T1000 (cell line): Measurements from ENCODE around the gene PRKAG1.
"Not testable (repeated sequence)": the region's sequence is repeated elsewhere in the genome, so short reads cannot be mapped to it uniquely, and the experiment has no call there.

Source experiments
- DNase-seq: peaks from one replicate; lab custom pipeline; 2025; ENCODE audit warnings: mixed read lengths; lab: John Stamatoyannopoulos, UW

PRKAG1 gene

DNA sequence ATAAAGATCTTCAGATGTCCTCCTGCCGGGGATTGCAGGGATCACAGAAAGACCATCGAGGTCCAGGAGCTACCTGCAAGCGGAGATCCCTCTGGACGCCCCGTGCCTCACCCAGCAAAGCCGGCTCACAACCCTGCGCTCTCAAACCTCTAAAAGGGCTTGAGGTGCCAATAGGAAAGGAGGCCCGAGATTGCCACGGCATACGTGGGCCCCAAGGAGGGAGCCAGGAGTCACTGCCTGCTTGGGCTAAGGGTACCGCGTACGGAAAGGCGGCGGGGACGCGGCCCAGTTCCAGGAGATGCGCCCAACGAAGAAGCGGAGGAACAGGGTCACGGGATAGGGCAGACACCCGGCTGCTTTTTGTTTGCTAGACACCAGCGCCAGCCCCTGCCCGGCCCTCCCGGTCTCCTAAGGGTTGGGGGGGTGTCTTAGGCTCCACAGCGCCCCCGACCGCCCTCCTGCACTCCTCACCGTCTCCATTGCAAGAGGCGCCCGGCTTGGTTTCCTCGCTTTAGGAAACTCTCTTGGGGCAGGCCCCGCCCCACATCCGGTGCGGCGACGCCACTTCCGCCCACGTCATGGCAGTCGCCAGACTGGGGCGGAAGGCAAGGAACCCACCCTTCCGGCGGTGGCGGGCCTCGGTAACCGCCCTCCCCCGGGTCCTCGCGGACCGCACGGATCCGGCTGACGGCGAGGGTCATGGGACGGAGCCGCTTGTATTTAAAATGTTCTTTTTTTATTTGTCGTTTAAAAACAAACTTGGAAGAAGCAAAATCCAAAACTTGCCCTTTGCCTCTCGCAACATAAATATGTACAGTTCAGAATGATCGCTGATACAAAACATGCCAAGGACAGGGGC lies at the start of gene PRKAG1:
PRKAG1 (minus strand) TSS at position 516 of the 859 bp plus-strand sequence; CDS start at position 480, 36 bp downstream.
- peak; percentile 87 for DNase-seq

DNA sequence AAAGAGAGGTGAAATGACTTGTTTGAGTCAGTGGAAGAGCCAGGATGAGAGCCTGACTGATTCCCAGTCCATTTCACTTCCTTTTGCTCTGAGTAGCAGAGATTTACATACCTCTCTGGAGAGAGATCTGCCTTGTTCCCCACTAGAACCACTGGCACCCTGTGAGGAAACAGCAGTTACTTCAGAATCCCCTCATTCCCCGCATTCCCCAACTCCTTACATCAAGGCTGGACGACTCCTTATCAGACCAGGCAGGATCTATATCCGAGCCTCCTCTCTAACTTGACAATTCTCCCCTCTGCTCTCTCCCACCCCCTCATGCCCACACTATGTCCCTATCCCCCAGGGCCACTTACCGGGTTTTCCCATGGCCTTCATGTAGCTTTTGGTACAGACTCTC lies 47.5 kb upstream of the PRKAG1 start:
- no peak for DNase-seq

DNA sequence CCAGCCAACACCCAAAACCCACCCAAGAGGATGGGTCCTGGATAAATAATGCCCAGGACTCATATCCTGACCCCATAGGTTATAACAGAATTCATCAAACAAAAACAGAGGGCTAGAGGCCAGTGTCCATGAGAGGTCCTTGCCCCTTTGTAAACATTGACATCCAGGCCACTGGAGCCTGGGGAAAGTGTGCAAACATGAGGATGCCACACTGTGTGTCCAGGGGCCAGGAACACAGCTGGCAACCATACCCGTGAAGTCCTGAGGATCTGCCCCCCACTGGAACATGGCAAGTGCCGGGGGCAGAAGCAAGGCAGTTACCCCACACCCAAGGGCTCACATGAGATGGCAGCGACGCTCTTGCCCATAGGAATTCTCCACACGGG lies 46.2 kb upstream of the PRKAG1 start:
- no peak for DNase-seq

DNA sequence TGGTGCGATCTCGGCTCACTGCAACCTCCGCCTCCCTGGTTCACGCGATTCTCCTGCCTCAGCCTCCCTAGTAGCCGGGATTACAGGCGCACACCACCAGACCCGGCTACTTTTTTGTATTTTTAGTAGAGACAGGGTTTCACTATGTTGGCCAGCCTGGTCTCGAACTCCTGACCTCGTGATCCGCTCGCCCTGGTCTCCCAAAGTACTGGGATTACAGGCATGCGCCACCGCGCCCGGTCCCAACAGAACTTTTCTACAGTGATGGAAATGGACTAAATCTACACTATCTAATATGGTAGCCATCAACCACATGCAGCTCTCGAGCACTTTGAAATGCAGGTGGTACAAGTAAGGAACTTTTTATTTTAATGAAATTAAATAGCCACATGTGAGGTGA lies 43.3 kb upstream of the PRKAG1 start:
- DNase-seq: not testable (repeated sequence)

DNA sequence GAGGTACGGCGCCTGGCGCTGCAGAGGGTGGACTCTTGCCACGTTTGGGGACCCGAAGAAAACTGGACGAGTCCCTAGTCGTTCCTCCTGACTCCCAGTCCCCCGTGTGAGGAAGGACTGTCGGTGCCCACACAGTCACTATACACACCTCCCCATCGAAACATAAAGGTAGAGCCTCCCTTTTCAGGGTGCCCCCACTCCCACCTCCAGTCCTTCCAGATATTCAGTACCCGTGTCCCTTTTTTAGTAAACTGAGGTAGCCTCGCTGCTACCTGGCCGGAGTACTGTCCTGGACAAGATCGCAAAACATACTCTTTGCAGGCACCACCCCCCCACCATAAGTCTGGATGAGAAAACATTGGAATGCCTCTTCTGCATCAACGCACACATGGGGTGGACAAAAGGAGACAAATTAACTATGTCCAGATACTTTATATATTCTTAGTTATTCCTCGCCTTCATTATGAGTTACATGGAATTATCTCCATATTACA lies 42.6 kb upstream of the PRKAG1 start:
- DNase-seq: no peak

DNA sequence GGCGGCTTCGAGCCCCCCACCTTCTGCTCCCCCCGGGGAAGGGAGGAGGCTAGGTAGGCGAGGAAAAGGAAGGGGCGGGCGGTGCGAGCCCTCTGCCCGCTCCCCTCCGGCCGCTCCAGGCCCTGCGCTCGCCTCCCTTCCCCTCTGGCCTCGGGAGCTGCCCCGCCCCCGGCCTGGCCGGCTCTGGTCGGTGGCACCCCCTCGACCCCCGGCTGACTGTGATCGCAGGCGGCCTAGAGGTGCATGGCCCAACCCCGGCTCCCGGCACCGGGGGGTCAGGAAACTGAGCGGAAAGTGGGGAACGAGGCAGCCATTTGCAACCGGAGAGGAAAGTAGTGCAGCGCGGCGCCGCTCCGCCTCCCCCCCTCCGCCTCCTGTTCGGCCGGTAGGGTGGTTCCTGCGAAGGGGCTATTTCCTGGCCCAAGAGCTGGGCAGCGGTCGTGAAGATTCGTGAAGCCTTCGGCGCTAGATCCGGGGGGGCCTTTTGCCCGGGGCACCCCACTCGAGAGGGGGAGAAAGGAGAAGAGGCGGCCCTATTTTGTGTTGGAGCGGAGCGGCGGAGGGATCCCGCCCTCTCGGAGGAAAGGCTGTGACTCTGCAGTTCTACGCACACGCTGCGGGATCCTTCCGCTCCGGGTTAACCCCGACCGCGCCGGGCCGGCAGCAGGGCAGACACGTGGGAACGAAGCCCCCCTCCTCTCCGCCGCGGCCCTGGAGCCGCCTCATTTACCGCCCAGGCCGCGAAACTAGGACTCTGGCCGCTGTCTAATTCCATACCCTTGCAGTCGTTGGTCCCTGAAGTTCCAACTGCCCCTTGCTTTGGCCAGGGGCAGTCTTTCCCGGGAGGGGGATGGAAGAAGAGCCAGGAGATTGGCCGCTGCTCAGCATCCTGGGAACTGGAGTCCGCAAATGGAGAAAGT lies 41.9 kb upstream of the PRKAG1 start, which contains the start of gene KMT2D:
KMT2D (minus strand) TSS at position 558 of the 920 bp plus-strand sequence. CDS start 5,470 bp downstream, outside the sequence.
- peak; percentile 95 for DNase-seq

DNA sequence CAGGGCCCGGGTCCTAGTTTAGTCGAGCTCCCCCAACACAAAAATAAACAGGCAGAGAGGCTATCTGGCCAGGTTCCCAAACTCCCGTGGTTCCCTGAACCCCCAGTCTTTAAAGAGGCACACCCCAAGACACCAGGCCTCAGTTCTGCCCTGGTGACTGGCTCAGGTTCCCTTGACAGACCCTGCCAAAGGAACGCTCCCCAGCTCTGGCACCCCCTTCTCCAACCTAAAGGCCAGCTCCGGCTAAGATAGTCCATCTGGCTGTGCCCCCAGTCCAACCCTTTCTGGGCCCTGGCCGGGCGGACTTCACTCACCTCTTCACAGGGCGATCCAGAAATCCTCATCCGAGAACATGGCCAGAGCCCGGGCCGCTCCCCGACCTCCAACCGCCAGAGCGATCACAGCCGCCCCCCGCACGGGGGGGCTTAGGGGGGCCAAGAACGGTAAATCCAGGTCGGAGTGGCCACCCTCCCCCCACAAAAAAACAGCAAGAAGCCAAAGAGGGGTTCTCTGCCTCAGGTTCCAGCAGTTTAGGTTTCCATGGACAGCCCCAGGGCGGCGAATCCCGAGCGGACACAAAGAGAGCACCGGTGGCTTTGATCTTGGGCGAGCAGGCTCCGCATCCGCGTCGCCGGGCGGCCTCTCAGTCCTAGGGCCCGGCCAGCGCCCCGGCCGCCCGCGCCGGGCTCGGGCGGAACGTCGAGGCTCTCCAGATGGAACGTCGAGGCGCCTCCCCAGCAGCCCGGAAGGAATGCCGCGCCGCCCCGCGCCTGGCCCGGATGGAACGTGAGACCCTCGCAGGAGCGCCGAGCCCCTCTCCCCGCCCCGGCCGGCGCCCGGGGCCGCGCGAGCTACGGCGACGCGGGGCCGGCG lies 41.0 kb upstream of the PRKAG1 start:
- no peak for DNase-seq

DNA sequence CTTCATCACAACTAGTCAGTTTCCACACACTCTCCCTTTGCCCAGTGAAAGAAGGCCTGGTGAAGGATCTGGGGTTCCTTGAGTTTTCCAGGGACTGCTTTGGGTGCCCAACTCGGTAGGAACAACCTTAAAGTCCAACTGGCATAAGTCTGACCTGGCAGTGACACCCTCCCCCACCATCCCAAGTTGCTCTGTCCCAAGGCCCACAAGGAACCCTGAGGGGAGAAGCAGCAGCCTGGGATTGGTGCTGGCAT lies 40.4 kb upstream of the PRKAG1 start:
- no peak for DNase-seq

DNA sequence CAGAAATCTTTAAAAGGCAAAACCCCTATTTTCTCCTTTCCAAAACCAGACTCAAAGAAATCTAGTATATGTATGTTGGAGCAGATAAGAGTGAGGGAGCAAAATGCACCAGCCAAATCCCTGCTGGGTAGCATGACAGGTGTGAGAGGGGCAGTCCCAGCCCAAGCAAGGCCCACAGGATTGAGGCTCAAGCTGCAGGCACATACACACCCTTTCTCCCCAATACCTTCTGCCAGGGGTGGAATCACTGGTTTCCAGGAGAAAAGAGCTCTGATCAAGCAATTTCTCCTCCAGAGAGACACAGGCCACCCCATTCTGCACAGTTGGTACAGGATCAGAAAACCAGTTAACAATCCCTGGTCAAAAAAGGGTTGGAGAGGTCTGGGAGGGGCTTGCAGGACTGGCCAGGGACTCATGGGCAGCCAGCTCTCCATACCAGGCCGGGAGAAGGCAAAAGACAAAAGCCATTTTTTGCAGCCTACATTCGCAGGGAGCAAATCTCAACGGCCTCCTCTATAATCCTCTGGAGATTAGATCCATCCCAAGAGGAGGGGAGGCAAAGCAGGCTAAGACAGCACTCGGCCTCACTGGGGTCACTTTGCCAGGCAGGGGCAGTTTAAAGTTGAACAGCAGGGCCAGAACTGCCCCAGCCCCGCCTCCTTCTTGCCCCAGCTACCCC lies 39.9 kb upstream of the PRKAG1 start:
- no peak for DNase-seq

DNA sequence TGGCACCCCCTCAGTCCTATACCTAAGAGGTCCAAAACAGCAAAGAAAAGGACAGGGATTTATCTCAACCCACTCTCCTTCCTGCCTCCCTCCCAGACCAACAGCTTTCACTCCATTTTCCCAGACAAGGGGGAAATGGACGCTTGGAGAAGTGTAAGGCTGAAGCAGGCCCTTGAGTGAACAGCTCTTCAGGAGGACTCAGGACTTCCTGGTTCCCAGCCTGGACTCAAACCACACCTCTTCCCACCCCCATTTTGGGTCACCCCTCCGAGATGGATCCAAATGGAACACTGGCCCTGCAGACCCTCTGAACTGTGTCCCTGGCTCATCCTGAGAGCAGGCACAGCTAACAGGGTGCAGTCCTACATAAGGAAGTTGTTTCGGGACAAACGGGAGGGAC lies 39.3 kb upstream of the PRKAG1 start:
- DNase-seq: no peak

DNA sequence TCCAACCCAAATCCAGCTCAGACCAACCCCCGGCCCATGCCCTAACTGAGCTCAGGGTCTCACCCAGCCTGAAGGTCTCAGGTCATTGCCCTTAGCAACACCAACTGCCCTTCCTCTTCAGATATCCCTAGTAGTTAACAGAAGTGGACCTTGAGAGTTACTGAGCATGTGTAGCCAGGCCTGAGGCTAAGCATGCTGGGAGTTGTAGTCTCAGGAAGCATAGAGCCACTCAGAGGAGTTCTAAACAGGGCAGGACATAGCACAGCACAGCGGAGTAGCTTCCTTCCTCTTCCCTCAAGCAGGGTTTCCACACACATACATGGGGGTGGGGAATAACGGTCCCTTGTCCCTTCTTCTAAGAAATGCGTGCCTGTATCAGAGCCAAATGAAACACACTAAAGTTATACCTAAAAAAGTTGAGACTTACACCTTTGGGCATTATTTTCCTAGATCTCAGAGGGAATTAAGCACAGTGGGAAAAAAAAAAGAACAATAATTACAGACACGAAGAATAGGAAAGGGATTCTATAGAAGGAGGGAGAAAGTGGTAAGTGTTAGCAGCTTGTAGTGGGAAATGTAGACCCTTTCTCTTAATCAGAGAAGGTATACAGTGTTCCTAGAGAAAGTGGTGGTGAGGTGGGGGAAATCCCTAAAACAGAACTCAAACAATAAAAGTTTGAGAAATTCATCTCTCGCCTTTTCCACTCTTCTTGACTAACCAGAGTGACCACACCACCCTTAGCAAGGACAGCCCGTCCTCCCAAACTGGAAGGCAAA lies 37.6 kb upstream of the PRKAG1 start:
- DNase-seq: no peak

DNA sequence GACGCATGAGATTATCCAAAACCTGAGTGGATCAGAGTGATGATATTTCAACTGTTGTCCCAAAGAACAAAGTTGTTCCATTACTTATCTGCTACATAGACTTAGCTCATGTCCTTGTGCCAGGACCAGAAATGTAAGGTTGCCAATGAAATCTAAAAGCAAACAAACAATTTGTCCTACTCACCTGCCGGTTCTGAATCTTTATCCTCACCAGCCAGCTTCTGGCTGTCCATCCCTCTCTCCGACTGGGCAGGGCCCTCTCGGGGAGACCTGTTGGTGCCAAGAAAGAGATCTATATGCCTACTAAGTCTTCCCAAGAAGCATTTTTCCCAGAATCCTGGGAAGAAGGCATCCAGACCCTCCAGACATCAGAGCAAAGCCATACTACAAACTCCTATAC lies 36.5 kb upstream of the PRKAG1 start:
- no peak for DNase-seq

DNA sequence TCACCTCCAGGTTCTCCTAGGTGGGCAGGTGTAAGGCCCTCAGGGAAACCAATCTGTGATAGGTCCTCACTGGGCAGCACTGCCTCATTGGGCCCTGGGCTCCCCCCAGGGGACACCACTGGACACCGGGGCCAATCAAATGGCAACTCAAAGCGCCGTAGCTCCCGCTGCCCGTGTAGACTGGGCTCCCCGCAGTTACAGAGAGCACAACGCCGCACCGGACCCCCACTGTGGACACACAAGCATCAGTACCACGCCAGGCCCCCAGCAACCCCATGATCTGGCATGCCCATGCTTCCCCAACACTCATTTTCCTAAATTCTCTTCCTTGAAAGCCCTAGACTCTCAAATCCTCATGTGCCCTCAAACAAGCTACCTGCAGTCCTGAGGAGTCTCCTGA lies 35.9 kb upstream of the PRKAG1 start:
- DNase-seq: no peak

DNA sequence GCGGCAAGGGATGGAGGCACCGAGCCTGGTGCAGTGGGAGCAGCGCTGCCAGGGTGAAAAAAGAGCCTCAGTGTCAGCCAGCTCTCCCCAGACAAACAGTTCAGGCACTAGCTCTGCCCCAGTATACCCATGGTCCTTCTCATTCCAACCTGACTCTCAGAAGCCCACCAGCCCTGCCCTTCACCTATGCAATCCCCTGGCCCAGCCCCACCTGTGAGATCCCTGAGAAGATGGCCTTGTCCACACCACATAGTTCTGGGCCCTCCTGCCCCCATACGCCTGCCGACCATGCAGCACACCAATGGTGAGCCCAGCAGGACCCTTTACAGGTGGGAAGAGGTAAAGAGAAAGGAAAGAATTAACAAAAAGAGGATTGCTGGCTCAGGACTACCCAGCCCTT lies 35.5 kb upstream of the PRKAG1 start:
- DNase-seq: no peak

DNA sequence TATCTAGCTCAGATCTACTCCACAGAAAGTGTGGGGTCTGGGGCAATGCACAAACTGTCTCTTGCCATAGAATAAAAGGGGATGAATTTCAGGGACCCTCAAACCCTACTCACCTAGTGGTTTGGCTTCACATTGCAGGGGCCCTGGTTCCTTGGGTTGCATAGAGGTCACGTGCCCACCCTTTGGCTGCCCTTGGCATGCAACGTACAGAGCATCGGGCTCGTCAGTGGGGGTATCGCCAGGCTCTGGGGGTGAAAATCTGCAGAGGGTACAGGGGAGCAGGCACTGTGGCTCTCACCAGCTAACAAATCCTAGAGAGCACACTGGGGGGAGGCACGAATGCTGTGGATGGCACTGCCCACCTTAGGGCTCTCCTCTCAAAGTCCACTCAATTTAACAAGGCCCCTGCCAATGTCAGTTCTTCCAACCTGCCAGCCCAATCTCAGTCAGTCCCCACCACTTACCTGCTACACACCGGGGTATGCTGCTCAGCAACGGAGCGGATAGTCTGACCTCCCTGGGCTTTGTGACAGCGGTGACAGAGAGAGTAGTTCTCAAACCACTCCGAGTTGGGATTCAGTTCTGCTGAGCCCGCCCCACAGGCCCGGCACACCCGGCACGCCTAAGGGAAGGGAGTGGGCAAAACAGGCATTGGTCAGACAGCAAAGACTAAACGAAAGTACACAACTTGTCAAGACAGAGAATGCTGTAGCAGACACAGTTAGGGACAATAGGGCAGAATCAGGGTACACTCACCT lies 34.1 kb upstream of the PRKAG1 start:
- DNase-seq: no peak

DNA sequence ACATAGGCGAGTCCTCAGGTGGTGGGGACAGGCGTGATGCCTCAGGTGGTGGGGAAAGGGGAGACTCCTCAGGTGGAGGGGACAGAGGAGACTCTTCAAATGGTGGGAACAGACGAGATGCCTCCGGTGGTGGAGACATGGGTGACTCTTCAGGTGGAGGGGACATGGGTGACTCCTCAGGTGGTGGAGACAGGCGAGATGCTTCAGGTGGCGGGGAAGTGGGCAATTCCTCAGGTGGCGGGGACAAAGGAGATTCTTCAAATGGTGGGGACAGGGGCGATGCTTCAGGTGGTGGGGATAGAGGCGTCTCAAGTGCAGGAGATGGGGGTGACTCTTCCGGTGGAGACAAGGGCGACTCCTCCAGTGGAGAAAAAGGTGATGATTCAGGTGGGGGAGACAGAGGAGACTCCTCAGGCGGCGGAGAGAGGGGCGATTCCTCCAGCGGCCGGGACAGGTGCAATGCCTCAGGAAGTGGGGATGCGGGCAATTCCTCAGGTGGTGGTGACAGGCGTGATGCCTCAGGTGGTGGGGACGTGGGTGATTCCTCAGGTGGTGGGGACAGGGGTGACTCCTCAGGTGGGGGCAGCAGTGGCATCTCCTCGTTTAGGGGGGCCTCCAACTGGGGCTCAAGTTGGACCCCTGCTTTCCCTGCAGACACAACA lies 33.3 kb upstream of the PRKAG1 start:
- no peak for DNase-seq

DNA sequence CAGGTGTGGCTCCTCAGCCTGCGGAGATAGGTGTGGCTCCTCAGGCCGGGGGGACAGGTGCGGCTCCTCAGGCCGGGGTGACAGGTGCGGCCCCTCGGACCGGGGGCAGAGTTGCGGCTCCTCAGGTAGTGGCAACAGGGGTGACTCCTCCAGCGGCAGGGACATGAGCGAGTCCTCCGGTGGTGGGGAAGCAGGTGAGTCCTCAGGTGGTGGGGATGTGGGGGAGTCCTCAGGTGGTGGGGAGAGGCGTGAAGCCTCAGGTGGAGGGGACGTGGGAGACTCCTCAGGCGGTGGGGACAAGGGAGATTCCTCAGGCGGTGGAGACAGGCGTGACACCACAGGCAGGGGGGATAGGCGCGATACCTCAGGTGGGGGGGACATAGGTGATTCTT lies 32.8 kb upstream of the PRKAG1 start:
- DNase-seq: no peak

DNA sequence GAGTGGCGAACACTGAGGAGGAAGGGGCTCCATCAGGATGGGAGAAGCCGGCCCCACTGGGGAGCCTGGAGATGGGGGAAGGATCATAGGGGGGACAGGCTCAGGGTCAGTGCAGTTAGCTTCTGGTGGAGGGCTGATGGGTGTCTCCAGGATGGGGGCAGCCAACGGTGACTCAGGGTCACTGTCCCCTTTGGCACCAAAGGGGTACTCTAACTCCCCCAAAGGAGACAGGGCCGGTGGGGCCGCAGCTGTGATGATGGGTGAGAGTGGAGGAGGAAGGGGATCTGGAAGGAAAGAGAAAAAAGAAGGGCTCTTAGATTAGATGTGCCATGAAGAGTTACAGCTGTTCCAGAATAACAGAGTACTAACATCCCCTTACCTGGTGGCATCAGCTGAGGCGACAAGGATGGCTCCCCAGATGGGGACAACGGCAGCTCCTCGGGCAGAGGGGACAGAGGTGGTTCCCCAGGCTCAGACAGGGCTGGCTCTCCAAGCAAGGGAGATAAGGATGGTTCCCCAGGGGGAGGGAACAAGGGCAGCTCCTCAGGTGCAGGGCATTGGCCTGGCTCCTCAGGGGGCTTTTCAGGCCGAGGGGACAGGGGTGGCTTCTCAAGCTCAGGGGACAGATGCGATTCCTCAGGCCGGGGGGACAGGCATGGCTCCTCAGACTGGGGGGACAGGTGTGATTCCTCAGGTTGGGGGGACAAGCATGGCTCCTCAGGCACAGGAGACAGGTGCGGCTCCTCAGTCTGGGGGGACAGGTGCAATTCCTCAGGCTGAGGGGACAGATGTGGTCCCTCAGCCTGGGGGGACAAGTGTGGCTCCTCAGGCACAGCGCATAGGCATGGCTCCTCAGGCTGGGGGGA lies 32.2 kb upstream of the PRKAG1 start:
- no peak for DNase-seq
